Activated CD4-positive, alpha-beta T cell treated with anti-CD3 and anti-CD28 coated beads, Interleukin-2, amount 50 U/mL, for 4 hours (primary cell): Measurements from ENCODE around the gene ADGRV1.

Experiments
- DNase-seq, 2 experiments: peaks; one replicate each; pipeline ENCODE4 v3.0.0-alpha.2; 2020

Gene ADGRV1

GRCh38 chr5:91183743-91184142 lies 625.1 kb downstream of the ADGRV1 start:
- DNase-seq = no peak

- DNase-seq = no peak
Observed at GRCh38 chr5:91186101-91186500, 627.5 kb downstream of the ADGRV1 start.

- no peak for DNase-seq
Observed at GRCh38 chr5:91187032-91187431, 628.4 kb downstream of the ADGRV1 start.

GRCh38 chr5:91188755-91189154 lies 630.2 kb downstream of the ADGRV1 start:
- DNase-seq = no peak

- DNase-seq = no peak
Observed at GRCh38 chr5:91189480-91190313, 631.1 kb downstream of the ADGRV1 start.

- no peak for DNase-seq
Observed at GRCh38 chr5:91190314-91190690, 631.7 kb downstream of the ADGRV1 start.

GRCh38 chr5:91194824-91195381 lies 636.3 kb downstream of the ADGRV1 start:
- no peak for DNase-seq

GRCh38 chr5:91200692-91201091 lies 642.1 kb downstream of the ADGRV1 start:
- DNase-seq = no peak

- DNase-seq = no peak
Observed at GRCh38 chr5:91206103-91206502, 647.5 kb downstream of the ADGRV1 start.

GRCh38 chr5:91206734-91207133 lies 648.1 kb downstream of the ADGRV1 start:
- no peak for DNase-seq

- no peak for DNase-seq
Observed at GRCh38 chr5:91207248-91207647, 648.7 kb downstream of the ADGRV1 start.

- no peak for DNase-seq
Observed at GRCh38 chr5:91211997-91212713, 653.6 kb downstream of the ADGRV1 start.

GRCh38 chr5:91212714-91213092 lies 654.1 kb downstream of the ADGRV1 start:
- DNase-seq = no peak
